Hepatic stellate cell (primary cell): ENCODE data around the gene PI4KA.
A peak's percentile ranks its signal among the peaks of the same experiment; 100 is the strongest.

Experiments
- DNase-seq: peaks from one replicate; pipeline ENCODE4 v3.0.0; 2011; ENCODE audit warnings: low spot score

PI4KA gene

GRCh38 chr22:20881869-20882815 is 23.5 kb upstream of the PI4KA start:
- no peak for DNase-seq

GRCh38 chr22:20881231-20881630 is 22.6 kb upstream of the PI4KA start:
- no peak for DNase-seq

GRCh38 chr22:20877715-20878114 is 19.1 kb upstream of the PI4KA start:
- DNase-seq: no peak

GRCh38 chr22:20875296-20875695 is 16.7 kb upstream of the PI4KA start:
- DNase-seq: no peak

GRCh38 chr22:20873214-20873613 is 14.6 kb upstream of the PI4KA start:
- no peak for DNase-seq

GRCh38 chr22:20869234-20869633 is 10.6 kb upstream of the PI4KA start:
- no peak for DNase-seq

- no peak for DNase-seq
These were observed 9.7 kb upstream of the PI4KA start for GRCh38 chr22:20868025-20868962.

GRCh38 chr22:20867179-20868024 is 8.8 kb upstream of the PI4KA start:
- DNase-seq: peak; percentile 60

- no peak for DNase-seq
These were observed 8.1 kb upstream of the PI4KA start for GRCh38 chr22:20866736-20867135.

- DNase-seq: no peak
These were observed 7.3 kb upstream of the PI4KA start for GRCh38 chr22:20865875-20866445.

GRCh38 chr22:20865331-20865730 is 6.7 kb upstream of the PI4KA start:
- no peak for DNase-seq

- no peak for DNase-seq
These were observed 5.7 kb upstream of the PI4KA start for GRCh38 chr22:20864186-20864908.

- no peak for DNase-seq
These were observed 4.8 kb upstream of the PI4KA start for GRCh38 chr22:20863366-20863765.

- DNase-seq: no peak
These were observed 3.9 kb upstream of the PI4KA start for GRCh38 chr22:20862540-20862939.

- DNase-seq: no peak
These were observed 1.0 kb upstream of the PI4KA start for GRCh38 chr22:20859615-20860014.

GRCh38 chr22:20857838-20858614 is 585 bp downstream of the PI4KA start:
- DNase-seq: peak; percentile 85

GRCh38 chr22:20857247-20857643 is 1.4 kb downstream of the PI4KA start:
- no peak for DNase-seq

- no peak for DNase-seq
These were observed 5.4 kb downstream of the PI4KA start for GRCh38 chr22:20853236-20853660.

GRCh38 chr22:20852503-20852902 is 6.1 kb downstream of the PI4KA start:
- DNase-seq: no peak

GRCh38 chr22:20852076-20852475 is 6.5 kb downstream of the PI4KA start:
- no peak for DNase-seq
